CD4-positive, alpha-beta T cell treated with Interleukin-4 for 1 hour (primary cell): ENCODE results near the gene LIN54.
A peak's percentile ranks its signal among the peaks of the same experiment; 100 is the strongest.
"Not testable (repeated sequence)": the region's sequence is repeated elsewhere in the genome, so short reads cannot be mapped to it uniquely, and the experiment has no call there.

Source experiments
- DNase-seq, 2 donors: peaks; one replicate each; pipeline ENCODE4 v3.0.0-alpha.2; 2020 to 2022

LIN54 gene

DNA sequence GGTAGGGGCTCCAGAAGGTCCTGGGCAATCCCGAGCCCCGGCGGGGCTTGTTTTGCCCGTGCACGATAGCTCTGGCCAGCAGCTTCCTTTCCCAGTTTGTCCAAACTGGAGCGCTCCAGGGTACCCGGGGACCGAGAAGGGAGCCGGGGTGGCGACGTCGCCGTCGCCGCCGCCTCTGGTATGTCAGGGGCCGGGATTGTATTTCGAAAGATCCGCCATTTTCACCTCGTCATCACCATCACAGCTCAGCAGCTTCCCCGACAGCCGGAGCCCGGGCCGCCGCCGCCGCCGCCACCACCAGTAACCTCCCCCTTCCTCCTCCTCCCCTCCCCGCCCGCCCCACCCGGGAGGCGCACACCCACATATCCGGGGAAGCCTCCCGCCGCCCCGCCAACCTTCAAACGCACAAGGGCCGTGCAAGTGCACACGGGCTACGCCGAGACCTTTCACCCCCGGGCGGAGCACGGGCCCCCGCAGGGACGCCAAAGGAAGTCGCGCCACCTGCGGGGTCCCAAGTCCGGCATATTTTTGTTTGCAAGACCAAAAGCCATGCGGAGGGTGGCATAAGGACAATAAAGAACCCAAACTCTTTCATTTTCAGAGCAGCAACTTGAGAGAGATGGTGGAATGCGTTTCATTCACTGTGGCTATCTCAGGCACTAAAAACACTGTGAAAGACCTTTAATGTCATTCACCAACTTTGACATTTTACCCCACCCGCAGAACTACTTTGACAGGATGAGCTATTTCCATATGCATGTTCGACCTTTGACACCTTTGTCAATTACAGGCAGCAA lies at the start of gene LIN54:
Gene LIN54, minus strand, starts transcription at position 302 of the 797 bp plus-strand sequence. CDS start 25,979 bp downstream, outside the sequence.
- peak; percentile 91 for DNase-seq

DNA sequence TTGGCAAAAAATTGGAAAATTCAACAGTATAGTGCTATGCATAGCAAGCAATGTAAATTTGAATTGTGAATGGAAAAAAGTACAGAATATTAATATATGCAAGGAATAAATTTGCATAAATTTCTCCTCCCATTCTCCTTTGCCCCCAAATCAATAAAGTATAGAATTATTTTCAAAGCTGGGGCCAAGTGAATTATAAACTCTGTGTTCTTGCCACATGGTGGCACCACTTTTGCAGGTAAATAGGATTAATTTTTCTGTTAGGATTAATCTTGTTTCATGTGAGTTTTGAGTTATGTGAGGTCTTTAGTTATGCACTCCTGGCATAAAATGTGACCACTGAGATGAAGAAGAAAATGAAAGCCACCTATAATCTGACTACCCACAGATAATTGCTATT lies 44.3 kb upstream of the LIN54 start:
- peak in 1 of 2 donors; percentile 47 for DNase-seq

DNA sequence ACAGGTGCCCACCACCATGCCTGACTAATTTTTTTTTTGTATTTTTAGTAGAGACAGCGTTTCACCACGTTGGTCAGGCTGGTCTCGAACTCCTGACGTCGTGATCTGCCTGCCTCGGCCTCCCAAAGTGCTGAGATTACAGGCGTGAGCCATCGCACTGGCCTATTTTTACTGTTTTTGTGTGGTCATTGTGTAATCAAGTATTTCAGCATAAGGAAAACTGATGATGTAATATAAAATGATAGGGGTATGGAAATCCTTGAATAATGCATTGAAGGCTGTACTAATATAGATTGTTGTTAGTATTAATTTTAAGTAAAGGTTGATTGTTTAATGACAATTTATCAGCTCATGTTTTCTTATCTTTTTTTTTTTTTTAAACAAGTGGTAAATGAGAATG lies 38.2 kb upstream of the LIN54 start:
- DNase-seq, result not testable (repeated sequence)

DNA sequence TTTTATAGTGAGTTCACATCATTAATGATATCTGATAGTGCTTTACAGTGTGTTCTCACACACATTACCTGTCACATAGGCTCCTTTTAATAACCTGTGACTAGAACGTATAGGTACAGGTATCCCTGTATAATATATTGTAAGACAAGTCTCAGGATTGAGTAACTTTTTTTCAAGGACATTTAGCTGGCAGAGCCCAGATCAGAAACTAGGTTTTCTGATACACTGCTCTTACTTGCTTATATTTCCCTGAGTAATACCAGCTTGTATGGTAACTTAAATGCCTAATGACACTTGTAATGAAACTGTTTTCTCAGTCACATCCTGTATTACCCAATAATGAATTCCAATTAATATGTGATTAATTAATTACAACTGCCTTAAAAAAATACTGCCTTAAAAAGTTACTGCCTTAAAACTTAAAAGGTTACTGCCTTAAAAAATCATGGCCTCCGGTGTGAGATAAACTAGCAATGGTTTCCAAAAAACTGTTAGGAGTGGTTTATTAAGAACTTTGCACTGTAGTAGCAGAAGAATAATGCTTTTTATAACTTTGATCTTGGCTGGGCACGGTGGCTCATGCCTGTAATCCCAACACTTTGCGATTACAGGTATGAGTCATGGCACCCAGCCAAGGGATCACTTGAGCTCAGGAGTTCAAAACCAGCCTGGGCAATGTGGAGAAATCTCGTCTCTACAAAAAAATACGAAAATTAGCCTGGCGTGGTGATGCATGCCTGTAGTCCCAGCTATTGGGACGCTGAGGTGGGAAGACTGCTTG lies 36.3 kb upstream of the LIN54 start:
- no peak for DNase-seq

DNA sequence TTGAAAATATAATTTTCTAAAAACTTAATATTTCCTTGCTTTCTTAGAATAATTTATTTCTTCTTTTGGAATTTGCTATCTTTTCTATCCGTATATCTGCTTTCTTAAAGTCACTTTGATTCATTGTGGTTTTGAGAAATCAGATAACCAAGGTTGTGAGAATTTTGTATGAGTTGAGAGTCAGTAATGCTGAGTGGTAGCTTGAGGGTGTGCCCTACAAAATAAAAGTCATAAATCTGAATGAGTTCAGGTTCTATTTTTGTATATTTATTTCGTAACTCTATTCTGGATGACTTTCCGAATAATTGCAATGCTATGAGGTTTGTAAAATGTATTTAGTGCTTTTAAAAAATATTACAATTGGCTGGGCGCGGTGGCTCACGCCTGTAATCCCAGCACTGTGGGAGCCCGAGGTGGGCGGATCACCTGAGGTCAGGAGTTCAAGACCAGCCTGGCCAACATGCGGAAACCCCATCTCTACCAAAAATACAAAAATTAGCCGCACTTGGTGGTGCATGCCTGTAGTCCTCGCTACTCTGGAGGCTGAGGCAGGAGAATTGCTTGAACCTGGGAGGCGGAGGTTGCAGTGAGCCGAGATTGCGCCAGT lies 33.3 kb upstream of the LIN54 start:
- DNase-seq, result no peak

DNA sequence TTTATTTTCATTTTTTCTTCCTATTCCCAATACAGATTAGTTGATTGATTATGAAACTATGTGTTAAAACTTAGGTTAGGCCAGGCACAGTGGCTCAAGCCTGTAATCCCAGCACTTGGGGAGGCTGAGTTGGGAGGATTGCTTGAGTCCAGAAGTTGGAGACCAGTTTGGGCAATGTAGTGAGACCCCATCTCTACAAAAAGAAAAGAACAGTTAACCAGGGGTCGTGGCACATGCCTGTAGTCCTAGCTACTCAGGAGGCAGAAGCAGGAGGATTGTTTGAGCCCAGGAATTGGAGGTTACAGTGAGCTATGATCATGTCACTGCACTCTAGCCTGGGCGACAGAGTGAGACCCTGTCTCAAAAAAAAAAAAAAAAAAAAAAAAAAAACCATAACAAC lies 32.5 kb upstream of the LIN54 start:
- DNase-seq, result not testable (repeated sequence)

DNA sequence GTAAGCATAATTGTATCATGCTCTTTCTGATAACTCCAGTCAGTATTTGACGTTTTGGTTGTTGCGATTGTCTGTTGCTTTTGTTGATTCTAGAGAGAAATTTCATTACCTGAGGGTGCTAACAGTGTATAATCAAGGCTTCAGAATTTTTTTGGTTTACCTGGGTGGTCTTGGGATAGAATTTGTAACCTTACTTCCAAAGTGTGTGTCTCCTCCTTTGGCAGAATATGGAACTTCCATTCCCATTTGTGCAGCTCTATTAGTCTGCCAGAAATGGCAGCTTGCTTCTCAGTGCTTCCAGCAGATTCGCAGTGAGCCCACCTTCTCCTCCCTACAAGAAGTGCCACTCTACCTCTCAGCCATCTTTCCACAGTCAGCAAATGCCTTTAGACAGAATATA lies 29.6 kb upstream of the LIN54 start:
- DNase-seq, result no peak

DNA sequence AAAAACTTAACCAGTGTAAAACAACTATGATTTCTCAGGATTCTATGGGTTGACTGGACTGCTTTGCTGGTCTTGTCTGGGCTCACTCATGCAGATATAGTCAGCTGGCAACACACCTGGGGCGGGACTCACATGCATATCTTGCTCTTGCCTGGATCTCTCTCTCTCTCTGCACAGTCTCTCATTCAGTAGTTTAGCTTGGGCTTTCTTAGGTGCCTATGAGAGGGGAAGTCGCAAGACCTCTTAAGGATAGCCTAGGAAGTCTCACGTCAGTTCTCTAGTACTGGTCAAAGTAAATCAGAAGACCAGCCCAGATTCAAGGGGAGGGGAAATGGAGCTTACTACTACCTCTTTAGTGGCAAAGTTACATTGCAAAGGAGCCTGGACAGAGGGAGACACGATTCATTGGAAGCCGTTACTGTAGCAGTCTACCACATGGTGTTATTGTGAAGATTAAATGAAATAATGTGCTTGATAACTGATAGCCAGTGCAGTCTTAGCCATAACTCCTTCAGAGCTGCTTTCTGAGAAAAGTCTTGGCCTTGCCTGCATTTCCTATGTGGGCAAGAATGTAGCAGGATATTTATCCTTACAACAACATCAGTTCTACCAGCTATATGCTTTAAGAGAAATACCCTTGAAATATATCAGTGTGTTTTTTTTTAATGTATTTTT lies 26.5 kb upstream of the LIN54 start:
- no peak for DNase-seq

DNA sequence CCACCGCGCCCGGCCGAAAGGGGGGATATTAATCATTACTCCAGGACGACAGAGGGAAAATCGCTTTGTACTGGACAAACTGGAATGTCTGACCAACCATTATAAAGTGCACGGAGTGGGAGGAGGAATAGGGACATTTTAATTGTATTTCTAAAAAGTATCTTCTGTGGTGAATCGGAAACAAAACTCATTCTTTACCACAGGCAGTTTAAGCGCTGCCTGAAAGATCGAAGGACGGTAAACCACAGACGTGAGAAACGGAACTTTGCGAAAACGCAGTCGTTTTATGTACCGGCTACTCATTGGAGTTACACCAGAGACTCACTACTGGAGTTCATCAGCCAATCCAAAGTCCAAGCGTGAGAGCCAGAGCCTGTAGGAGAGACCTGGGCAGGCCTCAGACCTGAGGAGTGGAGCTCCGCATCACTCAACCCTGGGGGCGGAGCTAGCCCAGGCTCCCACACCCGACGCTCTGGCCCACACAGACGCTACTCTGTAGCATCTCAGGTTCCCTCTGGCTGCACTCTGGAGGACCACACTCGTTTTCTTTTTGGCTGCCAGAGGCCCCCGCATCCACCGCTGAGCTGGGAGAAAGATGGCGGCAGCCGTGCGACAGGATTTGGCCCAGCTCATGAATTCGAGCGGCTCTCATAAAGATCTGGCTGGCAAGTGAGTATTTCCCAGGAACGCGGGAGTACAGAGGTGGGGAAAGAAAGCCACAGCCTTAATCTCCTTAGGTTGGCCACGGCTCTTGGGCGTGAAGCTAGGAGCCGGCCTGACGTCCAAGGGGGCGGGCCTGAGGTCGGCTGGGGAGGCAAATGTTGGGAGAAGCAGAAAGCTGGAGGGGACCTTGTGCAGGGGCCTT lies 24.2 kb upstream of the LIN54 start, which contains the start of gene COPS4:
Gene COPS4, plus strand, starts transcription at position 554 of the 865 bp plus-strand sequence. Its CDS starts 42 bp downstream, at position 596.
- peak; percentile 99 for DNase-seq

DNA sequence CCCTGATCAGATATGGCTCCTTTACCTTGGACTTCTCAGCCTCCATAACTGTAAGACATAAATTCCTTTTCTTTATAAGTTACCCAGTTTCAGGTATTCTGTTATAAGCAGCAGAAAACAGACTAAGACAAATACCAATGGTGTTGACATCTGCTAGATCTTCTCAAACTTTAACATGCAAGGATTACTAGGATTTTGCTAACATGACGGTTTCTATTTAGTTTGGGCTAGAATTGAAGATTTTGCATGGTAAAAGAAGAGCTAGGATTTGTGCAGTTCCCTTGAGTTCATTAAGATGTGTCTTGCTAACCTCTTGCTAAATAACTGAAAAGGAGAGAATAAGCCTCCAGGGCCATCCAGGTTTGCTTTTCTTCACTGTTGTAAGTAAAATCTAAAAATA lies 19.1 kb upstream of the LIN54 start:
- no peak for DNase-seq

DNA sequence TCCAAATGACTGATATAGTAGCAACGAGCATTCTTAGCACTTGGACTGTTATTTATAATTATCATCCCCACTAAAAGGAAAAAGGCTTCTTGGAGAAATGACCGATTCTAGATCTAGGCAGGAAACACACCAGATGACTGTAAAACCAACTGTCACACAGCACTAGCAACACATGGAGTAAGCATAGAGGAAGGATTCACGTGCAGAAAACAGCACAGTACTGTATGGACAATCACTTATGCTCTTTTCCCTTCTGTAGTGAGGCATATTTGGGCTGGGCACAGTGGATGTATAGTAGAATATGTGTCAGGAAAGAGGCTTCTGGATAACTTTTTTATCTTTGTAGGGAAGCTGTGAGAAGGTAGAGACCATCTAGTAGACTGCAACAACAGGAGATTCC lies 18.4 kb upstream of the LIN54 start:
- no peak for DNase-seq

DNA sequence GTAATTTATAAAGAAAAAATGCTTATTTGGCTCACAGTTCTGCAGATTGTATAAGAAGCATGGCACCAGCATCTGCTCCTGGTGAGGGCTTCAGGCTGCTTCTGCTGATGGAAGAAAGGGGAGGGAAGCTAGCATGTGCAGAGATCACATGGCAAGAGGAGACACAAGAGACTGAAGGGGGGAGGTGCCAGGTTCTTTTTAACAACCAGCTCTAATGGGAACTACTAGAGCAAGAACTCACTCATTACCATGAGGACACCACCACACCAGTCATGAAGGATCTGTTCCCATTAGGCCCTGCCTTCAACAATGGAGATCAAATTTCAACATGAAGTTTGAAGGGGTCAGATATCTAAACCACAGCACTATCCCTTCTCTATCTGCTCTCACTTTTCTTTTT lies 14.9 kb upstream of the LIN54 start:
- no peak for DNase-seq

DNA sequence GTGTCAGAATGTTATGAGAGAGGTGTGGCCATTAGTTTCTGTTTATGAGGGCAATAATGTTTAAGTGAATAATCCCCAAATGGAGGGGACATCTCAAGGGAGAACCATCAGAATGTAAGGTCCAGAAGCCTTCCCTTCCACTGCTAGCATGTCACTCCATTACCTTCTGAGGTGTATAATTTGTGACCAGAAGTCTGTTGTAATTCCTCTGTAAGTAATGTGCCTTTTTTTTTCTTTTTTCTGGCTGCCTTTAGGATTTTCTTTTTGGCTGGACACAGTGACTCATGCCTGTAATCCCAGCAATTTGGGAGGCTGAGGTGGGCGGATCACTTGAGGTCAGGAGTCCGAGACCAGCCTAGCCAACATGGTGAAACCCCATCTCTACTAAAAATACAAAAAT lies 13.6 kb upstream of the LIN54 start:
- no peak for DNase-seq

DNA sequence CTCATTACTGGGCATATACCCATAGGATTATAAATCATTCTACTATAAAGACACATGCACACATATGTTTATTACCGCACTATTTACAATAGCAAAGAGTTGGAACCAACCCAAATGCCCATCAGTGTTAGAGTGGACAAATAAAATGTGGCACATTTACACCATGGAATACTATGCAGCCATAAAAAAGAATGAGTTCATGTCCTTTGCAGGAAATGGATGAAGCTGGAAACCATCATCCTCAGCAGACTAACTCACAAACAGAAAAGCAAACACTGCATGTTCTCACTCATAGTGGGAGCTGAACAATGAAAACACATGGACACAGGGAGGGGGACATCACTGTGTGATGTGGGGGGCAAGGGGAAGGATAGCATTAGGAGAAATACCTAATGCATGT lies 13.0 kb upstream of the LIN54 start:
- not testable (repeated sequence) for DNase-seq

DNA sequence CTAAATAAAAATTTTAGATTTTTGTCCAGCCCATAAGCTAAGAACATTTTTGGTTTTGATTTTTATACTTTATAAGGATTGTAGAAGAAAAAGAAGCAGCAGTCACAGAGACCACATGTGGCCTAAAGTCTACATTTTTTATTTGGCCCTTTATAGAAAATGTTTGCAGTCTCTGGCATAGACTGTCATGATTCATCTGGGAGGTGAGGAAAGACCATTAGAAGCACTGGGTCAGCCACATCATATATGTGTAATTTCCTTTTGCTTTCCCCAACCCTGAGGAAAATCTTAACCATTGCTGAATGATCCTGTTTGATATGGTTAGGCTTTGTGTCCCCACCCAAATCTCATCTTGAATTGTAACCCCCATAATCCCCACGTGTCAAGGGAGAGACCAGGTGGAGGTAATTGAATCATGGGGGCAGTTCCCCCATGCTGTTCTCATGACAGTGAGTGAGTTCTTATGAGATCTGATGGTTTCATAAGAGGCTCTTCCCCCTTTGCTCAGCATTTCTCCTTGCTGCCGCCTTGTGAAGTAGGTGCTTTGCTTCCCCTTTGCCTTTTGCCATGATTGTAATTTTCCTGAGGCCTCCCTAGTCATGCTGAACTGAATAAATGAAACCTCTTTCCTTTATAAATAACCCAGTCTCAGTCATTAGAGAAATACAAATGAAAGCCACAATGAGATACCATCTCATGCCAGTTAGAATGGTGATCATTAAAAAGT lies 12.3 kb upstream of the LIN54 start:
- DNase-seq, result peak in 1 of 2 donors; percentile 18

DNA sequence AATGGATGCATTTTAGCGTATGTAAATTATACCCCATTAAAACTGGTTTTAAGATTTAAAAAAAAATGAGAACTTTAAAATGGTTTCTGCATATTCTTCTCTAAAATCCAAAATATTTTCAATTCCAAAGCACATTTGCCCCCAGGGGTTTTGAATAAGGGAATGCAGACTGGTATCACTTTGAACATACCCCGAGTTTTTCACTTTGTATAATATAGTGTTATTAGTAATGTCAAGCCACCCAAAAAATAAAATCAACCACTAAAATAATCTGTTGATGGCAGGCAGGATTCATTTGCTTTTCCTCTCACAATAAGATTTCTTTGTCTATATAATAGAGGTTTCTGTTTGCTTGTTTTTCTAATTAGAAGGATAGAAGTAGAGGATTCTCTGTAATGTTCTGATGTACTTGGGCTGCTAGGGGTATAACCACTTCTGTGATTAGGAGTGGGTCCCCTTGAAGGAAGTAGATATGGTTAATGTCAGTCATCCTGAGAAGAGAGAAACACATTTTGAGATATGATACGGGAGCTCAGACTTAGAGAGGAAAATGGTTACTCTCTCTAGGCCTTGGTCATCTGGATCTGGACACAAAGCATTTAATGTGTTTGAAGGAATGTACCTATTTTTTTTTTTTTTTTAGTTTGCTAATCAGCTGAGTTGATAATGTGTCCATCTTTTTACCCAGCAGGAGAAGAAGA lies 9.3 kb upstream of the LIN54 start:
- DNase-seq, result no peak

DNA sequence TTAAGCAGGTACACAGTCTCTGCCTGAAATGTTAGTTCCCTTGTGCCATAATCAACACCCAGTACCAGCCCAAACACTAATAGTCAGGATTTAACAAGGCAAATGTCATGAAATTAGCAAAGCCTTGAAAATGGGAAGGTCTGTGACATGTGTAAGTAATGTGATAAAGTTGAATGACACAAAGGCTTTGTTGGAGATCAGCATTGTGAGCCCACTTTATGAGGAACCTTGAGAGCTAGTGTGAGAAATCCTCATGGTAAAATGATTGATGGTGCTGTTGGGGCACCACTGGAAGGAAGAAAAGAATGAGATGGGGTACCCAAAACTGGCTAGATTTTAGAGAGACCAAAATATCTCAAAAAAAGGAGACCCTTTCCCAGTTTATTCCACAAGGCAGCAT lies 3.3 kb upstream of the LIN54 start:
- DNase-seq, result no peak

DNA sequence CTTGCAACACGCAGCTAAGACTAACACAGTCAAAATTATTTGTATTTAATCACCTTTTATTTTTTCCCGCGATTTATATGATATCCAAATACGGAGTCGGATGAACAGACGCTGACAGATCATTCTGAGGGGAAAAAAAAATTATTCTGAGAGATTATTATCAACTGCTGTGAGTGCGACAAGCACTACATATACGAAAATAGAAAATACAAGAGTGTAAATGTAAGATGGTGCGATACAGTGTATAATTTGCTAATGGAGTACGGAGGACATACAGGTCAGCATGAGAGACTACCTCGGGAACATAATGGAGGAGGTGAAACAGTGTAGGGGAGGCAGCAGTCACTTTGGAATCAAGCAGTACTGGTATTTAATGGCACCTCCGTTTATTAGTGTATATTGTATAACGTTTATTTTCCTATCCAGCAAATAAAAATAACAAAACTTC lies 2.8 kb upstream of the LIN54 start:
- no peak for DNase-seq

DNA sequence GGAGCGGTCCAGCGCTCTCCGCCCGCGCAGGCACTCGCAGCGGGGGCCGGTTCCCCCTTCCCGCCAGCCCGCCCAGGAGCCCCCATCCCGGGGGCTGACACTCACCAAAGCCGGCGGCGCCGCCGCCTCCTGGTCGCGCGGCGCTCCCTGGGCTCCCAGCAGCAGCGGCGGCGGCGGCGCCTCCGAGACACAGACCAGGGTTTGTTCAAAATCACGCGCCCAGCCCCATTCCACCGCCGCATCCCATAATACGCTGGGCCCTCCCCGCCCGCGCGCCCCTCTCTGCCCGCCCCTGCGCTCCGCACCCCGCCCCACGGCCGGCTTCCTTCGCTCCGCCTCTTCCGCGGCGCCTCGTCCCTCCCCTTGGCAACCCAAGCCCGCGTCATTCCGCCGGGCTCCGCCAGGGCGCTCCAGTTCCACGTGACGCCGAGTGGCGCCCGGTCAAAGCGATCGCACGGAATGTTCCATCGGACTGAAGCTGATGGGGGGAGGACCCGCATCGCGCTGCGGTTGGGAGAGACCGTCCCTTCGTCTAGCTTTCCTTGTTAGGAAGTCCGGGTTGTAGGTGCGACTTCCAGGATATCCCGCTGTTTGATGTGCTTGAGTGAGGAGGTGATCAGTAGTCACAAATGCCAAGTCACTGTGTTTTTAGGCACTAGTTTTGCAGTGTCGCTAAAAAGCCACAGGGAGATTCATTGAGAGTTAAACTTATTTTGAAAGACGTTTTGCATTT lies 2.2 kb upstream of the LIN54 start:
- peak; percentile 96 to 98 for DNase-seq

DNA sequence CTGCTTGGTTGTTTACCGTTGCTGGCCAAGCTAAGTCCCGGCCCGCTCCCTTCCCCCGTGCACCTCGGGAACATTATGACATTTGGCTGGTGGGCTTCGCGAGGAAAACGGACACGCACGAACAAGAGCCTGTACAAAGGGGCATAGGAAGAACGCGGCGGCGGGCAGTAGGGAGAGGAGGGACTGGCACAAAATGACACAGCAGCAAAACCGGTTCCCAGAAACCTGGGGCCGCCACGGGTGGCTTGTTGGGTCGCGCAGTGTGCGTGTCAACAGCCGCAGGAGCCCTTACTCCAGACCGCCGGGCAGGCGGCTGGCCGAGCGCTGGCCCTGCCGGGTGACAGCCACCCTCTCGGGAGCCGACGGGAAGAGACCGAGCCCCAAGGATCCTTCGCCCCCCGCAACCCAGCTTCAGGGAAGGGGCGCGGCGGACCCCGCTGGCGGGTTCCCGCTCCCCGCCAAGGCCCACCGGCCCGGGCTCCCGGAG lies 1.6 kb upstream of the LIN54 start:
- DNase-seq, result no peak
